NCI-H1417 (cell line): ENCODE measurements around the gene SLC23A2.
A peak's percentile ranks its signal among the peaks of the same experiment; 100 is the strongest.
"Not testable (repeated sequence)": the region's sequence is repeated elsewhere in the genome, so short reads cannot be mapped to it uniquely, and the experiment has no call there.

Experiments used
- DNase-seq, 3 experiments: peaks; one replicate each; lab custom pipeline; 2025; lab: John Stamatoyannopoulos, UW

SLC23A2 gene

GRCh38 chr20:4876301-4876700 lies 125.0 kb downstream of the SLC23A2 start:
- peak in 2 of 3 experiments; percentile 12 to 48 for DNase-seq

GRCh38 chr20:4875578-4876067 lies 125.7 kb downstream of the SLC23A2 start:
- DNase-seq, result peak; percentile 89 to 99 (median 98)

- no peak for DNase-seq
These were observed 127.9 kb downstream of the SLC23A2 start for GRCh38 chr20:4873396-4873795.

- no peak for DNase-seq
These were observed 129.8 kb downstream of the SLC23A2 start for GRCh38 chr20:4871486-4871885.

GRCh38 chr20:4870906-4871305 lies 130.4 kb downstream of the SLC23A2 start:
- DNase-seq, result no peak

GRCh38 chr20:4869290-4870193 lies 131.8 kb downstream of the SLC23A2 start:
- peak; percentile 14 to 75 (median 45) for DNase-seq

GRCh38 chr20:4867051-4867450 lies 134.3 kb downstream of the SLC23A2 start:
- DNase-seq, result no peak

- no peak for DNase-seq
These were observed 134.9 kb downstream of the SLC23A2 start for GRCh38 chr20:4866429-4866828.

GRCh38 chr20:4864311-4864752 lies 137.0 kb downstream of the SLC23A2 start:
- peak in 2 of 3 experiments; percentile 8 to 60 for DNase-seq

- no peak for DNase-seq
These were observed 138.6 kb downstream of the SLC23A2 start for GRCh38 chr20:4862661-4863060.

- no peak for DNase-seq
These were observed 139.3 kb downstream of the SLC23A2 start for GRCh38 chr20:4861961-4862360.

GRCh38 chr20:4858000-4858399 lies 143.3 kb downstream of the SLC23A2 start:
- DNase-seq, result no peak

GRCh38 chr20:4856022-4856755 lies 145.1 kb downstream of the SLC23A2 start:
- DNase-seq, result no peak

- no peak for DNase-seq
These were observed 145.8 kb downstream of the SLC23A2 start for GRCh38 chr20:4855555-4855954.

GRCh38 chr20:4855097-4855496 lies 146.2 kb downstream of the SLC23A2 start:
- no peak for DNase-seq

GRCh38 chr20:4854561-4854901 lies 146.8 kb downstream of the SLC23A2 start:
- no peak for DNase-seq

GRCh38 chr20:4853757-4854560 lies 147.4 kb downstream of the SLC23A2 start:
- no peak for DNase-seq

- DNase-seq, result no peak
These were observed 148.3 kb downstream of the SLC23A2 start for GRCh38 chr20:4853004-4853403.

- DNase-seq, result no peak
These were observed 150.3 kb downstream of the SLC23A2 start for GRCh38 chr20:4850960-4851359.

GRCh38 chr20:4848829-4849228 lies 152.5 kb downstream of the SLC23A2 start:
- DNase-seq, result not testable (repeated sequence)

- DNase-seq, result no peak
These were observed 153.3 kb downstream of the SLC23A2 start for GRCh38 chr20:4848041-4848440.

- DNase-seq, result no peak
These were observed 154.5 kb downstream of the SLC23A2 start for GRCh38 chr20:4846821-4847220.
